ENCODE results near the gene EAPP. TPM values are rescaled to one million over a fixed set of nuclear protein-coding genes. Genes with fewer than 3 reads are reported as not detected.
"Not testable (repeated sequence)": the region's sequence is repeated elsewhere in the genome, so short reads cannot be mapped to it uniquely, and the experiment has no call there.

EAPP gene
- total RNA-seq, 1 donor from 2014 or later: 28.0 TPM

GRCh38 chr14:34538871-34539406 is 562 bp downstream of the EAPP start:
- peaks cover 23% of the 10 kb centered on the region for H3K4me1 ChIP-seq
- intact Hi-C loops (cut with DNase I): no loop called here
- peaks cover 0 to 20% of the 10 kb centered on the region in 2 donors for H3K36me3 ChIP-seq
- peak overlapping the region; percentile 83 to 87 for H3K4me3 ChIP-seq
- no peaks in the 10 kb centered on the region for H3K9me3 ChIP-seq
- no peak for DNase-seq (ENCODE audit: extremely low spot score in 2 of 2)
- H3K27ac ChIP-seq: peak overlapping the region; percentile 98
- no peaks in the 10 kb centered on the region for H3K27me3 ChIP-seq
- no peak for TF ChIP-seq POLR2A (IDR thresholded peaks at IDR 0.05)
- no peak for TF ChIP-seq CTCF (IDR thresholded peaks at IDR 0.05)
- no peak for TF ChIP-seq POLR2AphosphoS5 (IDR thresholded peaks at IDR 0.05; ENCODE audit: insufficient read depth in 1 of 2, low read depth in 1 of 2)

- Histone ChIP-seq H3K36me3 (peaks cover 0 to 28% of the 10 kb centered on the region in 2 donors), H3K4me3 (peak overlapping the region; percentile 83 to 87), H3K27ac (peak overlapping the region; percentile 98), H3K4me1 (peaks cover 23% of the 10 kb centered on the region)
- H3K9me3 ChIP-seq; H3K27me3 ChIP-seq; intact Hi-C loops (cut with DNase I); DNase-seq (ENCODE audit: extremely low spot score in 2 of 2): not testable (repeated sequence)
These were observed 1.4 kb downstream of the EAPP start for GRCh38 chr14:34538096-34538495.

GRCh38 chr14:34537677-34538009 is 1.9 kb downstream of the EAPP start:
- no peak for DNase-seq (ENCODE audit: extremely low spot score in 2 of 2)
- TF ChIP-seq CTCF (IDR thresholded peaks at IDR 0.05): no peak
- no peak for TF ChIP-seq POLR2A (IDR thresholded peaks at IDR 0.05)
- no peak for TF ChIP-seq POLR2AphosphoS5 (IDR thresholded peaks at IDR 0.05; ENCODE audit: insufficient read depth in 1 of 2, low read depth in 1 of 2)
- H3K36me3 ChIP-seq: peaks cover 0 to 33% of the 10 kb centered on the region in 2 donors
- no peaks in the 10 kb centered on the region for H3K27me3 ChIP-seq
- no peaks in the 10 kb centered on the region for H3K9me3 ChIP-seq
- H3K4me1 ChIP-seq: peaks cover 23% of the 10 kb centered on the region
- H3K4me3 ChIP-seq: no peak overlapping the region
- intact Hi-C loops (cut with DNase I): no loop called here
- H3K27ac ChIP-seq: peak overlapping the region; percentile 98

- Histone ChIP-seq H3K27ac (no peak overlapping the region), H3K9me3 (no peaks in the 10 kb centered on the region), H3K4me3 (no peak overlapping the region), H3K4me1 (peaks cover 23% of the 10 kb centered on the region), H3K27me3 (no peaks in the 10 kb centered on the region), H3K36me3 (peaks cover 0 to 38% of the 10 kb centered on the region in 2 donors)
- DNase-seq (ENCODE audit: extremely low spot score in 2 of 2): no peak
- TF ChIP-seq CTCF (IDR thresholded peaks at IDR 0.05) (no peak), POLR2A (IDR thresholded peaks at IDR 0.05) (no peak), POLR2AphosphoS5 (IDR thresholded peaks at IDR 0.05; ENCODE audit: insufficient read depth in 1 of 2, low read depth in 1 of 2) (no peak)
- intact Hi-C loops (cut with DNase I): no loop called here
These were observed 2.4 kb downstream of the EAPP start for GRCh38 chr14:34536951-34537676.

- DNase-seq (ENCODE audit: extremely low spot score in 2 of 2): no peak
- Histone ChIP-seq H3K4me3 (no peak overlapping the region), H3K27me3 (no peaks in the 10 kb centered on the region), H3K4me1 (no peaks in the 10 kb centered on the region), H3K36me3 (peaks cover 0 to 97% of the 10 kb centered on the region in 2 donors), H3K27ac (no peak overlapping the region), H3K9me3 (no peaks in the 10 kb centered on the region)
- no peak for TF ChIP-seq CTCF (IDR thresholded peaks at IDR 0.05)
- TF ChIP-seq POLR2AphosphoS5 (IDR thresholded peaks at IDR 0.05; ENCODE audit: insufficient read depth in 1 of 2, low read depth in 1 of 2): no peak
- TF ChIP-seq POLR2A (IDR thresholded peaks at IDR 0.05): no peak
- intact Hi-C loops (cut with DNase I): no loop called here
These were observed 11.9 kb downstream of the EAPP start for GRCh38 chr14:34527591-34527990.

- peaks cover 0 to 99% of the 10 kb centered on the region in 2 donors for H3K36me3 ChIP-seq
- H3K9me3 ChIP-seq; intact Hi-C loops (cut with DNase I); H3K4me1 ChIP-seq; H3K27me3 ChIP-seq; H3K27ac ChIP-seq; H3K4me3 ChIP-seq; DNase-seq (ENCODE audit: extremely low spot score in 2 of 2): not testable (repeated sequence)
These were observed 15.3 kb downstream of the EAPP start for GRCh38 chr14:34524216-34524615.

All from vagina (tissue), 2 donors.